Central memory CD8-positive, alpha-beta T cell (primary cell): ENCODE results near the gene HIKESHI.

ENCODE experiments used
- ATAC-seq: fragments of 150-1000 bp; cut with Tn5 transposase; replicated peaks from 2 replicates; pipeline ENCODE4 v1.10.0; 2022; ENCODE audit warnings: mild to moderate bottlenecking, moderate FRiP score, moderate number of reproducible peaks; ENCODE audit not compliant: poor library complexity, severe bottlenecking; ENCODE audit errors: extremely low read depth
- DNase-seq, 2 donors: peaks; one replicate each; pipeline ENCODE4 v3.0.0; 2021; ENCODE audit warnings: low spot score in 2 of 2
- H3K27ac Mint-ChIP-seq: one replicate; pipeline ENCODE4 v1.8.0; 2022; ENCODE audit warnings: low read depth, mild to moderate bottlenecking, moderate library complexity, mixed read lengths
- H3K27me3 Mint-ChIP-seq: one replicate; pipeline ENCODE4 v1.8.0; 2022; ENCODE audit warnings: mixed read lengths
- H3K36me3 Mint-ChIP-seq: one replicate; pipeline ENCODE4 v1.8.0; 2022; ENCODE audit warnings: mild to moderate bottlenecking, moderate library complexity, mixed read lengths; ENCODE audit not compliant: insufficient read depth
- H3K4me1 Mint-ChIP-seq: one replicate; pipeline ENCODE4 v1.8.0; 2022; ENCODE audit warnings: mixed read lengths
- H3K4me3 Mint-ChIP-seq: one replicate; pipeline ENCODE4 v1.8.0; 2022; ENCODE audit warnings: mild to moderate bottlenecking, moderate library complexity, mixed read lengths
- H3K9me3 Mint-ChIP-seq: one replicate; pipeline ENCODE4 v1.8.0; 2022; ENCODE audit warnings: mixed read lengths

Gene HIKESHI, protein sequence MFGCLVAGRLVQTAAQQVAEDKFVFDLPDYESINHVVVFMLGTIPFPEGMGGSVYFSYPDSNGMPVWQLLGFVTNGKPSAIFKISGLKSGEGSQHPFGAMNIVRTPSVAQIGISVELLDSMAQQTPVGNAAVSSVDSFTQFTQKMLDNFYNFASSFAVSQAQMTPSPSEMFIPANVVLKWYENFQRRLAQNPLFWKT

DNA sequence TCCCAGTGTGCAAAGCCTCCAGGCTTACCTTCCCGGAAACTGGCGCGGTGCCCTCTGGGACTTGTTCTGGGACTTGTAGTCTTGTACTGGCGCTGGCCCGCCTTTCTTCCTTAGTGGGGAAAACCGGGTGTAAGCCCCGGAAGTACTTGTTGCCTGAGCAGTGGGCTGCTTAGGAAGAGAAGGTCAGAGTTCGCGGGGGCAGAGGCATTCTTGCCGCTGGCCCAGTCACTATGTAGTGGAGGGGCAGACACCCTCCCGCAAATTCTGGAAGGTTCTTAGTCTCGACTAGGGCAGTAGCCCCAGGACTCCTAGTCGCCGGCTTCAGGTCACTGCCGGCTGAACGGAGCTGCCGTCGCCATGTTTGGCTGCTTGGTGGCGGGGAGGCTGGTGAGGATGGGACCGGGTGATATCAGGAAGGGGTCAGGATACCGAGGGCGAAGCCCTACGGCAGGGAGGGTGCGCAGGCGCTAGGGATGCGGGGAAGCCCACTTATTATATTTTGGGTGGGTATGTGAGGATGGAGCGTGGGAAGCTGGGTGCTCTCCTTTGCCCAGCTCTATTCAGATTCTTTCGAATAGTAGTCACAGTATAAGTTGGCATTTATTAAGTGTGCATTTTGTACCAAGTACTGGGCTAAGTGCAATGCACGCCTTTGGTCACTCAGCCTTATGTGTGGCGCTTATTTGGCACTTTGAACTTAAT is at the start of gene HIKESHI:
HIKESHI (plus strand) TSS at position 149 of the 702 bp plus-strand sequence; CDS start at position 358, 209 bp downstream.
- H3K36me3 Mint-ChIP-seq: peaks cover 9% of the 10 kb centered on the region
- peak; percentile 79 to 81 for DNase-seq
- H3K4me1 Mint-ChIP-seq: peaks cover 23% of the 10 kb centered on the region
- no peaks in the 10 kb centered on the region for H3K9me3 Mint-ChIP-seq
- peak; percentile 99 for ATAC-seq
- peak within 1 kb of the TSS; percentile 95 for H3K27ac Mint-ChIP-seq
- no peaks in the 10 kb centered on the region for H3K27me3 Mint-ChIP-seq
- peak within 1 kb of the TSS; percentile 98 for H3K4me3 Mint-ChIP-seq

DNA sequence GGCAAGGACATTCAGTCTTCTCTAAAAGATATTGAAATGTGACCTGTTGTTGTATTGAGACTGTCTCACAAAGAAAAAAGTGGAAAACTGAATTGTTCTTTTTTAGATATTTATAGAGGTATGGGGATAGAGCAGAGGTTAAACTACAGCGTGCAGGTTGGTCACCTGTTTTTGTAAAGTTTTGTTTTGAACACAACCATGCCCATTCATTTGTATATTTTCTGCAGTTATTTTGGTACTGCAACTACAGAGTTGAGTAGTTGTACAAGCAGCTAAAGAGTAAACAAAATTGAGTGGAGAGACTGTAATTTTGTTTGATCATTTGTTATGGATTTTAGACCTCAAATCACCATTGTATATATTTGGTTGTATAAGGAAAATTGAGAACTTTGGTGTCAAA is 46.1 kb upstream of the HIKESHI start:
- H3K9me3 Mint-ChIP-seq: no peaks in the 10 kb centered on the region
- H3K27me3 Mint-ChIP-seq: no peaks in the 10 kb centered on the region
- peaks cover 38% of the 10 kb centered on the region for H3K36me3 Mint-ChIP-seq
- H3K4me3 Mint-ChIP-seq: no peak overlapping the region
- ATAC-seq (no peak), DNase-seq (no peak)
- no peak overlapping the region for H3K27ac Mint-ChIP-seq
- peaks cover 22% of the 10 kb centered on the region for H3K4me1 Mint-ChIP-seq

DNA sequence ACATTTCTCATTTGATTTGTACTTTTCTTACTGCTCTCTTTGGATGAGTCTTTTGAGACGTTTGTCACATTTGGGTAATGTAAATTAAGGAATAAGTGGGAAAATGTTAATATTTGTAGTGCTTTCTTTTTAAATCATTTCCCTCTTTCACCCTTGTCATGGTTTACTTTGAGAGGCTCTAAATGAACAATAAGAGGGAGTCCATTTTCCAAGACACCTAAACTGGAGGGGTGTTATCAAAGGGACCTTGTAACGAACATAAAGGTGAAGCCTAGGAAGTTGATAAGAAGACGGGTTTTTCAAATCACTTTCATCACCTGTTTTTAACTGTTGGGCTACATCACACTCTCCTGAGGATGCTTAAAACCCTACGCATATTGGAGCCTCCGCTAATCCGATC is 45.4 kb upstream of the HIKESHI start:
- H3K27me3 Mint-ChIP-seq: no peaks in the 10 kb centered on the region
- no peak overlapping the region for H3K27ac Mint-ChIP-seq
- ATAC-seq: no peak
- no peaks in the 10 kb centered on the region for H3K9me3 Mint-ChIP-seq
- peaks cover 17% of the 10 kb centered on the region for H3K4me1 Mint-ChIP-seq
- no peak overlapping the region for H3K4me3 Mint-ChIP-seq
- DNase-seq: no peak
- H3K36me3 Mint-ChIP-seq: peaks cover 38% of the 10 kb centered on the region

DNA sequence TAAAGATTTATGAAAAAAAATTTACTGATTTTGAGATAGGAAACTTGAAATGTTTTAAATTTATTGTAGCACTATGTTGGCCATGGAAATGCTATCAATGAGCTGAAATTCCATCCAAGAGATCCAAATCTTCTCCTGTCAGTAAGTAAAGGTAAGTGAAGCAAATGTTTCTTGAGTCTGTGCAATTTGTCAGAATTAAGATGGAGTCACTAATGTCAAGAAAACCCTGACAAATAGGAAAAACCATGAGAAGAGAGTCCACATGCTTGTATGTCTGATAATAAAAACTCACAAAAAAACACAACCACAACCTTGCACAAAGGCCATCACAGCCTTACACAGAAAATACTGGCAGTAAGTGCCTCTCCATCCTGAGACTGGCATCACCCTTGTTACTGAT is 44.6 kb upstream of the HIKESHI start:
- Mint-ChIP-seq H3K4me3 (no peak overlapping the region), H3K36me3 (peaks cover 38% of the 10 kb centered on the region), H3K4me1 (peaks cover 8% of the 10 kb centered on the region), H3K27me3 (no peaks in the 10 kb centered on the region), H3K27ac (no peak overlapping the region), H3K9me3 (no peaks in the 10 kb centered on the region)
- DNase-seq (no peak), ATAC-seq (no peak)

DNA sequence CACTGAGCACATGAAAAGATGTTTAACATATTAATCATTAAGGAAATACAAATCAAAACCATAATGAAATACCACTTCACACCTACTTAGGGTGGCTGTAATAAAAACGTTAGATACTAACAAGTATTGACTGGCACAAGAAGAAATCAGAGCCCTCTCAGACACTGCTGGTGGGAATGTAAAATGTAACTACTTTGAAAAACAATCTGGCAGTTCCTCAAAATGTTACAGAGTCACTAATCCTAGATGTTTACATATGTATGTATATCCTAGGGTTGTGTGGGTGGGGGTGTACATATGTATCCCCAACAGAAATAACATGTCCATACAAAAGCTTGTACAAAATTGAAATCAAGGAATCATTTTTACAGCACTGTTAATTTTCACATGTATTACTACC is 42.3 kb upstream of the HIKESHI start:
- Mint-ChIP-seq H3K36me3 (peaks cover 40% of the 10 kb centered on the region), H3K4me3 (no peak overlapping the region), H3K27me3 (no peaks in the 10 kb centered on the region), H3K27ac (no peak overlapping the region), H3K4me1 (no peaks in the 10 kb centered on the region), H3K9me3 (no peaks in the 10 kb centered on the region)
- ATAC-seq (no peak), DNase-seq (no peak)

DNA sequence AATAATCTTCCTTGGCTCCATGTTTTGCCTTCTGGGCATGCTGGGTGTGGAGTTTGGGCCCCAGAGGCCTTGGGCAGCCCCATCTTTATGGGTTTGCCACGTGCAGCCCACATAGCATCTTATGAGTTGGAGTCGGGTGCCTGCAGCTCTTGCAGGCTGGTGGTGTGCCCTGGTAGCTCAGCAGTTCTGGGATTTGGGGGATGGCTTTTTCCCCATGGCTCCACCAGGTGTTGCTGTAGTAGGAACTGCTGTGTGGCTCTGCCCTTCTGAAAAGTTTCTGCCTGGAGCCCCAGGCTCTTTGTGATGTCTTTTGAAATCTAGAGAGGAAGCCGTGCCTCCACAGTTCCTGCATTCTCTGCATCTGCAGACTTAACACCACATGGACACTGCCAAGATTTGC is 40.7 kb upstream of the HIKESHI start:
- ATAC-seq (no peak), DNase-seq (no peak)
- Mint-ChIP-seq H3K27ac (no peak overlapping the region), H3K4me1 (no peaks in the 10 kb centered on the region), H3K9me3 (no peaks in the 10 kb centered on the region), H3K4me3 (no peak overlapping the region), H3K27me3 (no peaks in the 10 kb centered on the region), H3K36me3 (peaks cover 29% of the 10 kb centered on the region)

DNA sequence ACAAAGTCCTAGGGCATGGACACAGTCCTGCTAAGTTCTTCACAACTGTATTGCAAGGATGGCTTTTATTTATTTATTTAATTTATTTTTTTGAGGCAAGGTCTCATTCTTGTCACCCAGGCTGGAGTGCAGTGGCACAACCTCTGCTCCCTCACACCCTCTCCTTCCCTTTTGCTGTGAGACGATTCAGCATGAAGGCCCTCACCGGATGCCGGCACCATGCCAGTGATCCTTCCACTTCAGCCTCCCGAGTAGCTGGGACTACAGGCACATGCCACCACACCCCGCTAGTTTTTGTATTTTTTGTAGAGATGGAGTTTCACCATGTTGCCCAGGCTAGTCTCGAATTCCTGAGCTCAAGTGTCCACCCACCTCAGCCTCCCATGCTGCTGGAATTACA is 39.7 kb upstream of the HIKESHI start:
- Mint-ChIP-seq H3K4me1 (no peaks in the 10 kb centered on the region), H3K9me3 (no peaks in the 10 kb centered on the region), H3K27ac (peak overlapping the region; percentile 0), H3K4me3 (no peak overlapping the region), H3K27me3 (no peaks in the 10 kb centered on the region), H3K36me3 (peaks cover 20% of the 10 kb centered on the region)
- ATAC-seq: no peak
- no peak for DNase-seq

DNA sequence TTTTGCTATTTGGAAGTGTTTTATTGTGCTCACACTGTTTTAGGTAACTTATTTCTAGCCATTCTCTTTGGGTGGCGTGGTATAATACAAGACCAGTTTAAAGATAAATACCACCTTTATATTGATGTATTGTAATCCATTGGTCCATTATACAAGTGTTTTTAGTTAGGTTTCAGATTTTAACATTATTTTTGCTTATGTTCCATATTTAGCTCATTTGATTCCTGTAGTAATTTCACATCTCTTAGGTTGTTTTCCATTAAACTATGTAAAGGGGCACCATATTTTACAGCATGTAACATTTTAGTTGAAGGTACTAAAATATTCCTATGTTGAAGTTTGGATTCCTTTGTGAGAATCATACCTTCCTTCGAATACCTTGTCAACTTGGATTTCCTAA is 37.4 kb upstream of the HIKESHI start:
- ATAC-seq (no peak), DNase-seq (no peak)
- no peaks in the 10 kb centered on the region for H3K27me3 Mint-ChIP-seq
- no peaks in the 10 kb centered on the region for H3K4me1 Mint-ChIP-seq
- peaks cover 24% of the 10 kb centered on the region for H3K36me3 Mint-ChIP-seq
- no peak overlapping the region for H3K27ac Mint-ChIP-seq
- no peaks in the 10 kb centered on the region for H3K9me3 Mint-ChIP-seq
- H3K4me3 Mint-ChIP-seq: no peak overlapping the region

DNA sequence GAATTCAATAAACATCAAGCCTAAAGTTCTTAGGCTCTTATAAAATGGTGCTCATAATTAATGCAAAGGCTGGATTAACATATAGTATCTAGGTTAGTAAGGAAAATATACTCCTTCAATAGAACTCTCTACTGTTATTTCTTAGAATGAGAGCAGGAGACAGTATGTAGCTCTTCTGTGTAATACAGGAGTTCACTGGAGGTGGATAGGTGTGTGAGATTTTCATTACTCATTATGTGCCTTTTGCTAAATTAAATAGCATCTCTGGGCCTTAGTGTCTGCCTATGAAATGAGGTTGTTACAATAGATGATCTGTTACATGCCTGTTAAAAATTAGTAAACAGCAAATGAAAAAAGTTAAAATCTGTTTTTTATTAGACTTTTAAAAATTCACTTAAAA is 36.8 kb upstream of the HIKESHI start:
- Mint-ChIP-seq H3K27me3 (no peaks in the 10 kb centered on the region), H3K9me3 (no peaks in the 10 kb centered on the region), H3K4me3 (no peak overlapping the region), H3K4me1 (peaks cover 4% of the 10 kb centered on the region), H3K36me3 (peaks cover 29% of the 10 kb centered on the region), H3K27ac (no peak overlapping the region)
- ATAC-seq (no peak), DNase-seq (no peak)

DNA sequence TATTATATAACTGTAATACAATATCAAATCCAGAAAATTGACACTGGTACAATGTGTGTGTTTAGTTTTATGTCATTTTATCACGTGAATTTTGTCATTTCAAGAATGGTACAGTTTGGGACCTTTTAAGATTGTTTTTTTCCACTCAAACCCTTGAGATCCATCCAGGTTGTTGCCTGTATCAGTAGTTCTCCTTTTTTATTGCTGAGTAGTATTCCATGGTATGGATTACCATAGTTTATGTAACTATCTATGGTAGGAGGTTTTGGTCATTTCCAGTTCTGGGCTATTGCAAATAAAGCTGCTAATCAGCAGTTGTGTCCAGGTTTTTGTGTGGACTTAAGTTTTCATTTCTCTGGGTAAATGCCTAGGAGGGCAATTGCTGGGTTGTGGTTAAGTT is 32.4 kb upstream of the HIKESHI start:
- no peak overlapping the region for H3K27ac Mint-ChIP-seq
- H3K4me1 Mint-ChIP-seq: peaks cover 34% of the 10 kb centered on the region
- no peak for DNase-seq
- H3K9me3 Mint-ChIP-seq: no peaks in the 10 kb centered on the region
- ATAC-seq: no peak
- no peak overlapping the region for H3K4me3 Mint-ChIP-seq
- no peaks in the 10 kb centered on the region for H3K27me3 Mint-ChIP-seq
- H3K36me3 Mint-ChIP-seq: peaks cover 43% of the 10 kb centered on the region

DNA sequence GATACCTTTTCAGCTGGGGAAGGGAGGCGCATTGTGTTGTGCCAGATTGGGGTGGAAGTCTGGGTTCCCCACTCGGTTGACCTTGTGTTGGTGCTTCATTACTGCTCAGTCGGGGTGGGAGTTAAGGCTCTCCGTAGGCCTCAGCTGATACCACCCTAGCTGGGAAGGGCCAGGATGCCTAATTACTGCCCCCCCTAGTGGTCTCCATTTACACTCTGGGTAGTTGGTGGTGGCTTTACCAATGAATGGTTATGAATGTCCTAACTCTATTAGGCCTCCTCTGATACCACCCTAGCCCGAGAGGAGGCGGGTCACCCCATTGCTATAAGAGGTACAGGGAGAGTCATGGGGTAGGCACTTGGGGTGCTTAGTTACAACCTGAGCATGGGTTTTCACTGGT is 27.5 kb upstream of the HIKESHI start:
- no peak for DNase-seq
- Mint-ChIP-seq H3K9me3 (no peaks in the 10 kb centered on the region), H3K27ac (peak overlapping the region; percentile 2), H3K4me3 (no peak overlapping the region), H3K4me1 (peaks cover 49% of the 10 kb centered on the region), H3K36me3 (peaks cover 48% of the 10 kb centered on the region), H3K27me3 (no peaks in the 10 kb centered on the region)
- no peak for ATAC-seq

DNA sequence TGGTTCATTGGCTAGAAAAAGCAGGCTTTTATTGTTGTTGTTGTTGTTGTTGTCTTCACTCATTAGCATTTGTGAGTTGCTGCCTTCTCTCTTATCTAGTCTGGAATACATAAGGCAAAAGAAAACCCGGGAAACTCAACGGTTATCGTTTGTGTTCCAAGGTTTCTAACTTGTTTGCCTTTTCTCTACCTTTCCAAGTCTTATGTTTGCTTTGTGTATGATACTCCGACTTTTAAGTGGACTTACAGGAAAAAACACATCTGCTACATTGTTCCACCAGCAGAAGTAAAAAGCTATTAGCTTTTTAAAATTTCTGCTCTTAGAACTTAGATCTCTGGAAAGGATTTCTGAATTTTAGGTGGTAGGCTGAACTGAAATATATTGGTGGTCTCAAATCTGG is 27.0 kb upstream of the HIKESHI start:
- no peaks in the 10 kb centered on the region for H3K27me3 Mint-ChIP-seq

More for the DNA sequence above, 27.0 kb upstream of the HIKESHI start:
- Mint-ChIP-seq H3K27ac (peak overlapping the region; percentile 2), H3K4me1 (peaks cover 46% of the 10 kb centered on the region), H3K36me3 (peaks cover 47% of the 10 kb centered on the region), H3K4me3 (no peak overlapping the region), H3K9me3 (no peaks in the 10 kb centered on the region)
- ATAC-seq (no peak), DNase-seq (no peak)
